Jurkat, Clone E6-1 (cell line): Measurements from ENCODE around the gene ADAMTSL3.

Experiments used
- DNase-seq: peaks from one replicate; pipeline ENCODE4 v3.0.0-alpha.2; 2011; ENCODE audit warnings: low read depth, low spot score
- H3K4me3 ChIP-seq: 2 replicates; pipeline ENCODE4 v1.5.1; 2011; ENCODE audit warnings: mild to moderate bottlenecking, low read length, control low read depth, moderate library complexity

ADAMTSL3 gene

GRCh38 chr15:83848315-83849050, 194.6 kb downstream of the ADAMTSL3 start:
- no peak for DNase-seq
- H3K4me3 ChIP-seq = no peak overlapping the region

- DNase-seq = no peak
- no peak overlapping the region for H3K4me3 ChIP-seq
Measured at GRCh38 chr15:83850015-83850414, 196.1 kb downstream of the ADAMTSL3 start.

- no peak for DNase-seq
- no peak overlapping the region for H3K4me3 ChIP-seq
Measured at GRCh38 chr15:83850501-83851245, 196.8 kb downstream of the ADAMTSL3 start.

- no peak overlapping the region for H3K4me3 ChIP-seq
- no peak for DNase-seq
Measured at GRCh38 chr15:83853232-83853631, 199.3 kb downstream of the ADAMTSL3 start.

- no peak overlapping the region for H3K4me3 ChIP-seq
- DNase-seq = no peak
Measured at GRCh38 chr15:83854321-83854720, 200.4 kb downstream of the ADAMTSL3 start.

GRCh38 chr15:83854950-83855707, 201.2 kb downstream of the ADAMTSL3 start:
- DNase-seq = no peak

GRCh38 chr15:83855956-83856355, 202.0 kb downstream of the ADAMTSL3 start:
- no peak overlapping the region for H3K4me3 ChIP-seq
- no peak for DNase-seq

More at GRCh38 chr15:83854950-83855707, 201.2 kb downstream of the ADAMTSL3 start:
- no peak overlapping the region for H3K4me3 ChIP-seq

GRCh38 chr15:83858820-83859505, 205.0 kb downstream of the ADAMTSL3 start:
- DNase-seq = no peak
- H3K4me3 ChIP-seq = no peak overlapping the region

- no peak for DNase-seq
- no peak overlapping the region for H3K4me3 ChIP-seq
Measured at GRCh38 chr15:83866692-83867091, 212.8 kb downstream of the ADAMTSL3 start.

- H3K4me3 ChIP-seq = no peak overlapping the region
- DNase-seq = no peak
Measured at GRCh38 chr15:83869341-83869740, 215.4 kb downstream of the ADAMTSL3 start.

GRCh38 chr15:83871808-83872559, 218.1 kb downstream of the ADAMTSL3 start:
- no peak overlapping the region for H3K4me3 ChIP-seq
- no peak for DNase-seq

GRCh38 chr15:83873966-83874365, 220.0 kb downstream of the ADAMTSL3 start:
- DNase-seq = no peak
- no peak overlapping the region for H3K4me3 ChIP-seq

- no peak for DNase-seq
- H3K4me3 ChIP-seq = no peak overlapping the region
Measured at GRCh38 chr15:83880529-83880928, 226.6 kb downstream of the ADAMTSL3 start.

- no peak for DNase-seq
- H3K4me3 ChIP-seq = no peak overlapping the region
Measured at GRCh38 chr15:83881156-83881555, 227.2 kb downstream of the ADAMTSL3 start.

GRCh38 chr15:83886321-83886720, 232.4 kb downstream of the ADAMTSL3 start:
- no peak overlapping the region for H3K4me3 ChIP-seq
- DNase-seq = no peak

- no peak for DNase-seq
- H3K4me3 ChIP-seq = no peak overlapping the region
Measured at GRCh38 chr15:83887404-83887803, 233.5 kb downstream of the ADAMTSL3 start.

- DNase-seq = no peak
- H3K4me3 ChIP-seq = no peak overlapping the region
Measured at GRCh38 chr15:83887961-83888360, 234.0 kb downstream of the ADAMTSL3 start.

- DNase-seq = no peak
- no peak overlapping the region for H3K4me3 ChIP-seq
Measured at GRCh38 chr15:83889995-83890394, 236.1 kb downstream of the ADAMTSL3 start.

GRCh38 chr15:83890587-83890986, 236.7 kb downstream of the ADAMTSL3 start:
- DNase-seq = no peak

More at GRCh38 chr15:83890587-83890986, 236.7 kb downstream of the ADAMTSL3 start:
- H3K4me3 ChIP-seq = no peak overlapping the region
